ENCODE measurements around the gene TGM2.

- TF ChIP-seq POLR2A (IDR thresholded peaks at IDR 0.05) (no peak), CTCF (IDR thresholded peaks at IDR 0.05) (no peak)
Observed at GRCh38 chr20:38147751-38148150, 17.3 kb downstream of the TGM2 start.
